Smooth muscle cell (in vitro differentiated cells): ENCODE measurements around the gene MSRB2. TPM values are rescaled to one million over a fixed set of nuclear protein-coding genes. Genes with fewer than 3 reads are reported as not detected.

Experiments
- DNase-seq: peaks from one replicate; lab custom pipeline; 2025; ENCODE audit not compliant: unreplicated experiment; lab: John Stamatoyannopoulos, UW
- H2AFZ ChIP-seq: fragments of 200-600 bp; sonication (generic); 2 replicates; pipeline ENCODE4 v1.6.0; 2016; ENCODE audit warnings: antibody characterized with exemption, low read depth, mild to moderate bottlenecking
- H3F3A ChIP-seq: fragments of 200-600 bp; sonication (generic); 2 replicates; pipeline ENCODE4 v1.6.0; 2017; ENCODE audit warnings: antibody characterized with exemption, low read depth
- H3K27ac ChIP-seq: fragments of 200-600 bp; sonication (generic); 2 replicates; pipeline ENCODE4 v1.5.1; 2016; ENCODE audit warnings: low read depth, mild to moderate bottlenecking
- H3K27me3 ChIP-seq: fragments of 200-600 bp; sonication (generic); 2 replicates; pipeline ENCODE4 v1.6.1; 2016; ENCODE audit warnings: low read depth, mild to moderate bottlenecking
- H3K36me3 ChIP-seq: fragments of 200-600 bp; sonication (generic); 2 replicates; pipeline ENCODE4 v1.5.1; 2016; ENCODE audit warnings: low read depth
- H3K4me1 ChIP-seq: fragments of 200-600 bp; sonication (generic); 2 replicates; pipeline ENCODE4 v1.5.1; 2016; ENCODE audit warnings: low read depth
- H3K4me2 ChIP-seq: fragments of 200-600 bp; sonication (generic); 2 replicates; pipeline ENCODE4 v1.6.0; 2016; ENCODE audit warnings: mild to moderate bottlenecking
- H3K4me3 ChIP-seq: fragments of 200-600 bp; sonication (generic); 2 replicates; pipeline ENCODE4 v1.5.1; 2016; ENCODE audit warnings: mild to moderate bottlenecking
- H3K79me2 ChIP-seq: fragments of 200-600 bp; sonication (generic); 2 replicates; pipeline ENCODE4 v1.6.0; 2016; ENCODE audit warnings: low read depth, mild to moderate bottlenecking
- H3K9ac ChIP-seq: fragments of 200-600 bp; sonication (generic); 2 replicates; pipeline ENCODE4 v1.6.0; 2016; ENCODE audit warnings: low read depth
- H3K9me3 ChIP-seq: fragments of 200-600 bp; sonication (generic); replicated peaks from 2 replicates; pipeline ENCODE4 v1.5.1; 2016; ENCODE audit warnings: low read depth
- H4K20me1 ChIP-seq: fragments of 200-600 bp; sonication (generic); 2 replicates; pipeline ENCODE4 v1.6.0; 2016; ENCODE audit warnings: low read depth
- CTCF ChIP-seq: fragments of 200-600 bp; sonication (generic); IDR thresholded peaks from 2 replicates; pipeline ENCODE4 v1.5.1; 2017; ENCODE audit warnings: borderline replicate concordance, mild to moderate bottlenecking, antibody characterized with exemption; ENCODE audit not compliant: insufficient read depth, poor library complexity, severe bottlenecking
- WGBS: methylation state at CpG from one replicate; pipeline ENCODE4 v1.1.7; 2016; ENCODE audit warnings: low lambda C conversion rate; 5-methylcytosine and 5-hydroxymethylcytosine counted together
- polyA plus RNA-seq: library from polyadenylated mRNA; unstranded; fragments of >200 nt; fragmentation: Nextera tagmentation; extraction: Ambion mirVana; gene quantifications from 2 replicates; pipeline ENCODE4 v1.2.1, GENCODE V29; 2016
- total RNA-seq: library from RNA; depleted of rRNA; stranded (reverse); fragments of >200 nt; gene quantifications from 2 replicates; pipeline ENCODE4 v1.2.3, GENCODE V29; 2014

Gene MSRB2
- total RNA-seq (9.4 and 21.5 TPM in 2 replicates), polyA plus RNA-seq (64.0 and 70.9 TPM in 2 replicates)

- TF ChIP-seq CTCF: no peak
- Histone ChIP-seq H3K36me3 (no peaks in the 10 kb centered on the region), H3K79me2 (peaks cover 18% of the 10 kb centered on the region), H3K4me2 (peak within 1 kb of the TSS; percentile 97), H3K27me3 (no peaks in the 10 kb centered on the region), H3K27ac (peak within 1 kb of the TSS; percentile 77), H3F3A (peaks cover 6% of the 10 kb centered on the region), H3K9ac (peak within 1 kb of the TSS; percentile 85), H4K20me1 (no peaks in the 10 kb centered on the region), H3K4me1 (peaks cover 15% of the 10 kb centered on the region), H2AFZ (peak within 1 kb of the TSS; percentile 96), H3K9me3 (no peaks in the 10 kb centered on the region), H3K4me3 (peak within 1 kb of the TSS; percentile 86)
- peak; percentile 63 for DNase-seq
- WGBS: 1% methylated on average over 12 of the region's 50 CpGs
Measured at GRCh38 chr10:23095404-23095965, at the start of gene MSRB2. Gene MSRB2, plus strand, starts transcription at chr10:23095579. Its CDS starts 30 bp downstream, at chr10:23095609.

GRCh38 chr10:23046027-23046426 is 49.4 kb upstream of the MSRB2 start:
- no peaks in the 10 kb centered on the region for H3F3A ChIP-seq
- DNase-seq: no peak
- no peaks in the 10 kb centered on the region for H3K9me3 ChIP-seq
- H4K20me1 ChIP-seq: no peaks in the 10 kb centered on the region
- no peaks in the 10 kb centered on the region for H3K4me1 ChIP-seq
- no peak overlapping the region for H3K4me3 ChIP-seq
- no peak overlapping the region for H3K27ac ChIP-seq
- 71% methylated on average over 4 of the region's 4 CpGs for WGBS
- no peak overlapping the region for H3K4me2 ChIP-seq
- H3K9ac ChIP-seq: no peak overlapping the region
- no peaks in the 10 kb centered on the region for H3K79me2 ChIP-seq
- no peaks in the 10 kb centered on the region for H3K27me3 ChIP-seq
- TF ChIP-seq CTCF: no peak
- H2AFZ ChIP-seq: no peak overlapping the region
- no peaks in the 10 kb centered on the region for H3K36me3 ChIP-seq

- 50% methylated on average over 9 of the region's 9 CpGs for WGBS
- Histone ChIP-seq H3K4me2 (no peak overlapping the region), H3K79me2 (no peaks in the 10 kb centered on the region), H3K4me1 (no peaks in the 10 kb centered on the region), H3K9ac (no peak overlapping the region), H4K20me1 (no peaks in the 10 kb centered on the region), H2AFZ (no peak overlapping the region), H3K27ac (no peak overlapping the region), H3K27me3 (no peaks in the 10 kb centered on the region), H3K9me3 (no peaks in the 10 kb centered on the region), H3K4me3 (no peak overlapping the region), H3K36me3 (no peaks in the 10 kb centered on the region), H3F3A (no peaks in the 10 kb centered on the region)
- no peak for TF ChIP-seq CTCF
- no peak for DNase-seq
Measured at GRCh38 chr10:23047201-23048050, 48.0 kb upstream of the MSRB2 start.
